22Rv1 (cell line): Measurements from ENCODE around the gene KCTD20.

ENCODE experiments used
- H3K27ac ChIP-seq: fragments of 450-650 bp; 2 replicates; pipeline ENCODE4 v1.5.1; 2017
- CTCF ChIP-seq: fragments of 450-650 bp; IDR thresholded peaks from 2 replicates; pipeline ENCODE4 v1.5.1; 2017; ENCODE audit warnings: mild to moderate bottlenecking
- ZFX ChIP-seq: fragments of 450-650 bp; IDR thresholded peaks from 2 replicates; pipeline ENCODE4 v1.6.1; 2017; ENCODE audit warnings: antibody characterized with exemption, borderline replicate concordance

KCTD20 gene

GRCh38 chr6:36484736-36485135 is 41.9 kb downstream of the KCTD20 start:
- TF ChIP-seq ZFX (no peak), CTCF (no peak)
- no peak overlapping the region; the same call in 1 of the 2 replicates for H3K27ac ChIP-seq

- TF ChIP-seq ZFX (no peak), CTCF (no peak)
- H3K27ac ChIP-seq, result no peak overlapping the region
Measured at GRCh38 chr6:36487698-36488097, 44.9 kb downstream of the KCTD20 start.

- TF ChIP-seq ZFX, result no peak
Measured at GRCh38 chr6:36488221-36488620, 45.4 kb downstream of the KCTD20 start.

GRCh38 chr6:36489426-36489825 is 46.6 kb downstream of the KCTD20 start:
- H3K27ac ChIP-seq, result no peak overlapping the region
- TF ChIP-seq CTCF (no peak), ZFX (no peak)

More at GRCh38 chr6:36488221-36488620, 45.4 kb downstream of the KCTD20 start:
- no peak overlapping the region for H3K27ac ChIP-seq

- H3K27ac ChIP-seq, result no peak overlapping the region
- TF ChIP-seq CTCF, result no peak
- no peak for TF ChIP-seq ZFX
Measured at GRCh38 chr6:36491378-36491965, 48.7 kb downstream of the KCTD20 start.

- no peak for TF ChIP-seq ZFX
- TF ChIP-seq CTCF, result no peak
- no peak overlapping the region for H3K27ac ChIP-seq
Measured at GRCh38 chr6:36492092-36492491, 49.3 kb downstream of the KCTD20 start.

GRCh38 chr6:36492621-36493020 is 49.8 kb downstream of the KCTD20 start:
- TF ChIP-seq ZFX (no peak), CTCF (no peak)
- H3K27ac ChIP-seq, result no peak overlapping the region

- TF ChIP-seq ZFX, result no peak
- no peak for TF ChIP-seq CTCF
- H3K27ac ChIP-seq, result no peak overlapping the region
Measured at GRCh38 chr6:36493319-36493718, 50.5 kb downstream of the KCTD20 start.
